IPS-18c (cell line): ENCODE results near the gene RUNX1.

Experiments
- H3K4me3 ChIP-seq: 2 replicates; pipeline ENCODE4 v1.7.0; 2013; ENCODE audit warnings: low read depth, mild to moderate bottlenecking, low read length, moderate library complexity; ENCODE audit not compliant: insufficient read depth
- H3K9me3 ChIP-seq: one replicate; pipeline ENCODE4 v1.6.1; 2013; ENCODE audit warnings: mild to moderate bottlenecking, low read length, moderate library complexity; ENCODE audit not compliant: control insufficient read depth, insufficient read depth

Gene RUNX1

DNA sequence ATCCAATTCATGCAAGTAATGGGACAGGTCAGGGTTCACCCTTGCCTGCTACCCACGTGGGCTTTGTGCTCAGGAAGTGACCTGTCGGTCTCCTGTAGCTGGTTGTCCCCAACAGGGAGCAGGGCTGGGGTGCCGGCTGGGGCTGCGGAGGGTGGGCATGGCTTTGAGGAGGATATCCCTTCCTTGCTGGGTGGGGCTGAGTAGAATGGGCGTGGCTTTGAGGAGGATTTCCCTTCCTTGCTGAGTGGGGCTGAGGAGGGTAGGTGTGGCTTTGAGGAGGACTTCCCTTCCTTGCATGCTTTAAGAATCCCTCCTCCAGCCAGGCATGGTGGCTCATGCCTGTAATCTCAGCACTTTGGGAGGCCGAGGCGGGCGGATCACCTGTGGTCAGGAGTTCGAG lies 229.1 kb downstream of the RUNX1 start:
- Histone ChIP-seq H3K9me3 (no peaks in the 10 kb centered on the region), H3K4me3 (no peak overlapping the region)

DNA sequence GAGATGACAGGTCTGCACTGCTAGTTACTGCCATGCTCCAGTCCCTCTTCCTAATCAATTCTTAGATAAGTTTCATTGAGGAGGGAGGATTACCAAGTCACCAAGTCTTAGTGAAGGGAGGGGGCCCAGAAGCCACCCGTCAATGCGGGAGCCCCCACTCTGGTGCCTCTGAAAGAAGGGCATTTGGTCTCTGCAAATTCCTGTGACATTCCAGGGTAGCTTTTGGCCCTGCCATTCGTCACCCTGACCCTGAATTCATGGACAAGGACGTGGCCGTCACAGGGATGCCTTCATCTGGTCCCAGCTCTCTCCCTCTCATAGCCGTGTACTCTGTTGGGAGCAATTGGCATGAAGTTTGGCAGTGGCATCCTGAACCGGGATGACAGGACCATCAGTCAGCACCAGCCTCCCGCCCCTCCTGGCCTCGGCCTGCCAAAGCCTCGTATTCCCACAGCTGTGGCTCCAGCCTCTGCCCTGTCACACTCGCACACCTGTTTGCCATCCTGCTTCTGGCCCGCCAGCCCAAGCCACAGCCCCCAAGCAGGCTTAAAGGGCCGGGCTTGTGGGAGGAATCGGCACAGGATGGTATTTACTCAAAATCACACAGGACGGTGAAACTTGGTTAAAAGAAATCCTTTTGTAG lies 229.6 kb downstream of the RUNX1 start:
- H3K9me3 ChIP-seq: no peaks in the 10 kb centered on the region

DNA sequence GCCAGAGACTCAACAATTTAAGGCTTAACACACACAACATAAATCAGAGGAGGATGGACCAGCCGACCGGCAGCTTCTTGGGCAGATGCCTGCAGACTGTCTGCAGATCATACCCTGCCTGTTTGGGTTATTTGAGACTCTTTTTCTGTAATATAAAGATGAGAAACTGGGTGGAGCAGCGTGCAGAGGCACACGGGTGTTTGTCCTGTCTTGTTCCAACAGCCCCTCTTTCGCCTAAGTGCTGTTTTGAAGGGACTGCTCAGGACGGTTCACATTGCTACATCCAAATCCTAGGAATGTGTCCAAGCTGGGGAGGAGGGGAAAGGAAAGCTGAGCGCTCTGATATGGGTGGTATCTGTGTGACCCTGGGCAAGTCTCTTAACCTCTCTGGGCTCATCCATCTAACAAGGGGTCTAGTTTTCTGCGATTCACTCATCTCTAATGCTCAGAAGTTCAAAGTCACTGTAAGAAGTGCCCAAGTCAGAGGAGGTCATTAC lies 230.4 kb downstream of the RUNX1 start:
- no peak overlapping the region for H3K4me3 ChIP-seq
- H3K9me3 ChIP-seq: no peaks in the 10 kb centered on the region

More for the DNA sequence above, 229.6 kb downstream of the RUNX1 start:
- H3K4me3 ChIP-seq: no peak overlapping the region

DNA sequence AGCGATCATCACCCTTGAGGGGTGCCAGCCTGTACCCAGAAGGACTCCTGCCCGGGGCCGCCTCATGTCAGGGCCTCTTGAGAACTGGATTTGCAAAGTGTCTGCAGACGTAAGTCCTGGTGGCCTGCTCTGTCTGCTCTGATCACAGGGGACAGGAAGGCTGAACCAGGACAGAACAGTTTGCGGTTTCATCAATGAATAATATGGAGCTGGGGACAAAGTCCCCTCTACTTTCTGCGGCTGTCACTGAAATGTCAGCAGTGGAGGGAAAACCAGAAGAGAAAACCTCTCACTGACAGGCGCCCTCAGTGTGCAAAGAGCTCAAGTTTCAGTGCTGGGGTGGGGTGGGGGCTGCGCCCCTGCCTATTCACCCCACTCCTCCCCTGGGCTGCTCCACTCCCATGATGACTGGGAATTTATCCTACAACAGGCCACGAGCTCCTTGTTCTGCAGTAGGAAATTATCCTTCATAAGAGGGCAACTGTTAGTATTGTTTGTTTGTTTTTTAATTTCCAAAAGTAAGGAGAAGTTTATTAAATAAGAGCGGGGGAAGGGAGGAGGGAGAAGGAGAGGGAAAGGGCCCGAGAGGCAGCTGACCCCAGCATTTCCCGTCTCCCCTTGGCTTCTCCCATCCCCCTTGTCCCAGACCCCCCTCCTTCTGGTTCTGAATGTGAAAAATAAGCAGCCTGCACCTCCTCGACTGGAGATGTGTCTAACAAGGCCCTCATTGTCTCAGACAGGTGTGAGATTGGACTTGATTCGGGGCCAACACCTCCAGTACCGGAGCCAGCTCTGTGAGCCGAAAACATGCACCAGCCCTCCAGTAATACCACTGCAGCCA lies 231.1 kb downstream of the RUNX1 start:
- Histone ChIP-seq H3K9me3 (no peaks in the 10 kb centered on the region), H3K4me3 (no peak overlapping the region)

DNA sequence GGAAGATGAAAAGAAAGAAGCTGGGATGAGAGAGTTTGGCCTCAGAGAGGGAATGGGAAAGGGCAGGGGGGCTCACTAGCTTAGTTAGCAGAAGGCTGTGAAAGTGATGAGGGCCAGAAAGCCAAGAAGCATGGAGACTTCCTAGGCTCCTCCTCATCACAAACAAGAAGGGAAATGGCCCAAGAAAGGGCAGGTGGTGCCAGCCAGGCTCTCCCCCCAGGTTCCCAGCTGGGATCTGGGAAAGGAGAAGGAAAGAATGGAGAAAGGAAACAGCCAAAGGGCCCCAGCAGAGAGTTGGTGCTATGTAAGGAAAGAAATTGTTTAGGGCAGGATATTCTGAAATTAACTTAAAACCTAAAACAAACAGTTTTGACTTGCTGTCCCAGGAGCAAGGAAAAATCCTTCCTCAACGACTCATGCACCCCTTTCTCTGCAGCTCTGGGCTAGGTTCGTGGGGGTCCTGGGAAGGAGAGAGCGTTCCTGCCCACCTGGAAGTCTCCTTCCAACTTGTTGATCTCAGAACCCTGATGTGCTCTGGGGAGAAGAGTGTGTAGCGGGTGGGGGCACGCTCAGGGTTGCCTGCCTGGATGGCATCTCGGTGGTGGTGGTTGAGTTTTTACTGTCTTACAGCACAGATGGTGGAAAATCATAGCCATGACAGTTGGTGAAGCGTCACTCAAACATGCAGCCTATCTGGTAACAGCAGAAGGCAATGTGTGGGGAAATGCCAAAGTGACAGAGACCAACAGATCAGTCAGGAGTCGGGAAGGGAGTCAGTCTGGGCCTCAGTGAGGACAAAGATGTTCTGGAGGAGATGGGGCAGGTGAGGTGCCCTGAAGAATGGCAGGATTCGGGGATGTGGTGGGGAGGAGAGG lies 233.0 kb downstream of the RUNX1 start:
- Histone ChIP-seq H3K4me3 (no peak overlapping the region), H3K9me3 (no peaks in the 10 kb centered on the region)

DNA sequence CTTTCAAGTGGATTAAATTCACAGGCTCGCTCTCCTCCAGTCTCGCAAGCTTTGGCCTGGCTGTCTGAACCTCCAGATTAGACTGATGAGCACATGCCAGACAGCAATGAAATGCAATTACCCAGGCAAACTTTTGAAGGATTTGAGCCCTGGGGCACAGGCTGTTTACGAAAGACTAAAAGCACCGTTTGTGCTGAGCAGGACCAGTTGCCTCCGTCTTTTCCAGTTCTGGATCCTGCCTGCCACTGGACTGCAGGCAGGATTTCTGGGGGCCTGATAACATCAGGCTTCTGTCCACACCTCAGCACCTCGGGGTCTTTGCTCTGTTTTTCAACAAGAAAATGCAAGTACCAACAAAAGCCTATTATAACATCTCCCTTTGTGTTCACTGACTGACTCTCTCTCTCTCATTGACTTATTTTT lies 234.6 kb downstream of the RUNX1 start:
- Histone ChIP-seq H3K9me3 (no peaks in the 10 kb centered on the region), H3K4me3 (no peak overlapping the region)

DNA sequence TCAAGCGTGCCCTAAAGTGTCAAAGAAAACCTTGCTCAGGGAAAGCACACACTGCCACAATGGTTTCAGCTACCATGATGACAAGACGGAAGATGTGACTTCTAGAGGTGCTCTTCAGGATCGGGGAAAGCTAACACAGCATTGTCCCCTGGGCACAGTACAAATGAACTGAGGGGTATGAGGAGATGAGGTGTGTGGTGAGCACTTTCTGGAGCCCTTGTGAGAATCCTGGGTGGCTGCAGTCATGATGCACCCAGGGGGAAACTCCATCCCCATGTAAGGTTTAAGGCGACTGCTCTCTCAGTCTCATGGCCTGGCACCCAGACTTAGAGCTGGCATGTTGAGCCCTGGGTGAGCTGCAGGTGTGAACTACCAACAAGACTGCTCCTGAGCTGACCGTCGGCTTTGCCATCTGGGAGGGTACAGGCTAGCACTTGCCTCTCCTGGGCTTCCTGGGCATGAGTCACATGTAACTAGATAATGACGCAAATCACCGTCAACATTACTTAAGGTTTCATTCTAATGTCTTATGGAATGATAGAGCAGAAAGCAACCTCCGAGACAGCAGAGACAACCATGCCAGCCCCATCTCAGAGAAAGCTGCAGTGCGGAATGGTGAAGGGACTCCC lies 235.7 kb downstream of the RUNX1 start:
- Histone ChIP-seq H3K4me3 (no peak overlapping the region), H3K9me3 (no peaks in the 10 kb centered on the region)

DNA sequence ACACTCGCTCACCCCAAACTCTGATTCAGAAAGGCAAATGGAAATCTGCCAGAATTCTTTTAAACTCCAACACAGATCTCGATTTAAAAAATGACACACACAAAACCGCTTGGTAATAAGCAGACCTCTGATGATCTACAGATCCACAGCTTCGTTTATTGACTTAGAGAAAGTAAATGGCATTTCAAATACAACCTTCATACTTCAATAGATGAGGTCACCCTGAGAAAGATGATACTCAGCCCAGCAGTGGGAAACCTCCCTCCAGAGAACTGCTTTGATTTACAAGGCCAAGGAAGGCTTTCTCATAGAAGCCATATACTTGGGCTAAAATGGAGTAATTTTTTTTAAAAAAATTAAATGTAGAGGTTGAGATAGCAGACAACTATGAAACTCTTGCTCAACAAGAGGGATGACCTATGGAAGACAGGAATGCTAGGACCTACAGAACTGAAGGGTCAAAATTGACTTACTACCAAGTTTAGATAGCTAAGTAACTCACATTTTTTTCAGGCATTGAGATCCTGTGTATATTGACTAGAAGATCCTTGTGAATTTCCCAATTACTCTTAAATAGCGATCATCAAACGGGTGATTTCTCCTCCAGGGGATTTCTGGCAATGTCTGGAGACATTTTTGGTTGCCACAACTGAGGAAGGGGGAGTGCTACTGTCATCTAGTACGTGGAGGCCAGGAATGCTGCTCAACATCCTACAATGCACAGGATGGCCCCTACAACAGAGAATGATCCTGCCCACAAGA lies 236.4 kb downstream of the RUNX1 start:
- Histone ChIP-seq H3K4me3 (no peak overlapping the region), H3K9me3 (no peaks in the 10 kb centered on the region)

DNA sequence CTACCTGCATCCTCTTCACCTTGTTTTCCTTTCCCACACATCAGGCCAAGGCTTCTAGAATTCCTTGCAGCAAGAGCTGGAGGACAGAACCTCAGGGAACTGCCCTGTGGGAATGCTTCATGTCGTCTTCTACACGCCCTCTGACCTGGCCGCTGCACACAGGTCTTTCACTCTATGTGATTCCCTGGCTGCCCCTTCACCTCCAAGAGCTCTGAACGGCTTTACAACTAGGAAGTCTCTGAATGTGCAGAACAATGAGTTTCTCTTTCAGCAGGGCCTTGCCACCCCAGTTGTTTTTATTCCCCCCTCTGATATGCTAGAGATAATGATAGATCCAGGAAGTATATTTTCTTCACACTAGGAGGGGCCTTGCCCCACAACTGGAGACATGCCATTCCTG lies 237.7 kb downstream of the RUNX1 start:
- Histone ChIP-seq H3K9me3 (no peaks in the 10 kb centered on the region), H3K4me3 (no peak overlapping the region)

DNA sequence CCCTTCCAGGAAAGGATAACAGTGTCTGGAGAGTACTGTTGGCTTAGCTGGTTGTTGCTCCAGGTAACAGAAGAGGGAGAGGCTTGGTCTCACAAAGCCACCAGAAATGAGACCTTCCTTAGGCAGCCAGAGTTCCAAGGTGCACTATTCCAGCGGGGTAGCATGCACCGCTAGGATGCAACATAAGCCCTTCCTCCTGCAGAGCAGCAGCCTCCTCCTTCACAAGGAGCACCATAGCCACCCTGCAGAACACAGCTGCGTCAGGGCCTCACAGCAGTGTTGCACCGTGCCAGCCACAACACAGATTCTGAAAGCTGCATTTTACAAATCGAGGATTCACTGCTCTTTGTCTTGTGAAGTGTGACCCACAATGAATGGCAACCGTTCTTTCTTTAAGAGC lies 238.3 kb downstream of the RUNX1 start:
- H3K4me3 ChIP-seq: no peak overlapping the region
- H3K9me3 ChIP-seq: no peaks in the 10 kb centered on the region

DNA sequence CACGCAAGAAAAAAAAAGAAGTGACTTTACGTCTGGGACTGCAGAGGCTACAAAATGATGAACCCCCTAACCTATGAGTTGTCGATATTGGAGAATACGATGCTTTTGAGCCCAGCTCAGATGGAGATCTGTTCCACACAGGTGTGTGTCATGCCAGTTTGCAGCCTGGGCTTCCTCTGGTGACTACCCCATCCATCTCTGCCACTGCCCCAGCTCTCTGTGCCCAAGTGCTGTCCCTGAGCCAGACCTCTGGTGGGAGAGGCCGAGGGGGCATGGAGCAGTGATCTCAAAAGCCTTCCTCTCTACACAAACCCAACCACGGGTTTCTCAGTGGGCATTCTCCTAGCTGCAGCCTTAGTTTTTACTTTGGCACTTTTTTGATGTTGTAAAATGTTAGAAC lies 239.3 kb downstream of the RUNX1 start:
- H3K9me3 ChIP-seq: no peaks in the 10 kb centered on the region
- H3K4me3 ChIP-seq: no peak overlapping the region; the same call in 1 of the 2 replicates

DNA sequence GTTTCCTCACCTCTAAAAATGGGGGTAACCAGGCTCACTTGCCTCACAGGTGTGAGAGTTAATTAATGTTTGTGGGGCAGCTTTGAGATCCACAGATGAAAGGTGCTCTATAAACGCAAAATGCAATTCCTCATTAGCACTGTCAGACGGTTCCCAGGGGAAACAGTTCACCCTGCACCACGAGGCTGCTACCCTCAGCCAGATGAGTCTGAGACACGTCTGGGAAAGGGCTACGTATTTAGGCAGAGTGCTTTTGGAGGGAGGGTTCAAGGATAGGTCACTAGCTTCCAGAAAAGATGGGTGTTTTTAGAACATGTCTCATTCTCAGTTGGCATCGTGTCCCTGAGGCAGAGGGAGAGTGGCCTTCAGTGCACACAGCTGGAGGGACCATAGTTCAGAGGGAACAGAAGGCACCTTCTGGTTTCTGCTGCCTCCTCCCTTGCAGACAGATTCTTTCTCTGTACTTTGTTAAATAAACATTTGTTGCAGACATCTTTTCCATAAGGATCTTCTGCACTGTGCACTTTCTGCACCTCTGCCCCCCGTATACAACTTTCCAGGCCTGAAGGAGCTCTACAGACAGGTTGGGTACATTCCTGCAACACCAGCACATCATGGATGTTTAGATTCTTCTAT lies 240.4 kb downstream of the RUNX1 start:
- Histone ChIP-seq H3K9me3 (peaks cover 2% of the 10 kb centered on the region), H3K4me3 (no peak overlapping the region)

DNA sequence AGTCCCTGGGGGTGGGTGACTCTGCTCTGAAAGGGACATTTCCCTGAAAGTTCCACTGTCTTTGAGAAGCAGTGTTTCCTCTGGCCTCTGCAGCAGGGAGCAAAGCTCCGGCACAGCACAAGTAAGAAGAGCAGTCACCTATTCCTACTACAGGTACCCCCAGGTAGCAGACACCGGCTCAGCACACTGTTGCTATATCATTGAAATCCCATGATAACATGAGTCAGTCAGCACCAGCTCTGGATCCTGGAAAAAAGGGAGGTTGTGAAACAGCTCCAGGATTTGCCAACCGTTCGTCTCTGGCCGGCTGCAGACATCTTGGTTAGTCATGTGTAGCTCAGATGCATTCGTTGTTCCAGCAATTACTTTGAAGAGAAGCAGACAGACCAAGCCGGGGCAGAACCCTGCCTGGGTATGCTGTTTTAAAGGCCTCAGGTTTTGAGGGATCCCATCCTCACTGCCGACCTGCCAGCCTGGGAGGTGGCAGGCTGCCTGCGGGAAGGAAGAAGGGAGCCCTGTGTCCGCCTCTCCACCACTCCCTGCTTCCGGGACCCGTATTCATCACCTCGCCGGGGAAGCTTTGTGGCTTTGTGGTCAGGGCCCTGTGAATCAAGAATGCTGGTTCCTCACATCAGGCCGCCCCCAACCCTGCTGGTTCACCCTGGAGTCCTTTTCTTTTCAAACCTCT lies 241.1 kb downstream of the RUNX1 start:
- Histone ChIP-seq H3K4me3 (no peak overlapping the region), H3K9me3 (peaks cover 2% of the 10 kb centered on the region)

DNA sequence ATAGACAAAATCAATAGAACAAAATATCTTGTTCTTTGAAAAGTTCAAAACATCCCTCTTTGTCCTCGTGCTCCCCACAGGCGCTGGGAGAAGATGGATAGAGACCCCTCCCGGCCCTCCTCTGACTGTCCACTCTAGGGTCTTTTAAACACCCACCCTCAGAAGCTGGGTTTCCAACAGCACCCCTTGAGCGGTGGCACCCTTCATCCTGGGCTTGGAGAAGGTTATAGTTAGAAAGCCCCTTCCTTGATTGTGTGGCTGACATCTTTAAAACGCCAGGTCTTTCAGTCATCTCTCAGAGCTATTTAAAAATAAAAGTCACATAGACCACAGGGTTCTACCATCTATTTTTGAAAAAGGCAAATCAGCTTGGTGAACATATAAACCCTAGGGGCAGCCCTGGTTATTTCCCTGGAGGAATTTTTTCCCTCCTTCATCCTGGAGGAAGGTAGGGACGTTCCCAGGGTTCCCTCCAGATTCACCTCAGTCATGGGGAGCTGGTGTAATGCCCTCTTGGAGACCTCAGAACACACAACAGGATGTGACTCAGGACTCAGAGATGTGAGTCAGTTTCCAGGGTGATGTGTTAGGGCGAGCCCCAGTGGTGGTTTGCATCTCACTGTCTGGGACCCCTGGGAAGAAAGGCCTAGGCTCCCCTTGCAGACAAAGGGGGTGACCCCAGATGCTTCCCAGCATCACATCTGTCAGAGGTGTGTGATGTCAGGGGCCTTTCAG lies 241.8 kb downstream of the RUNX1 start:
- H3K4me3 ChIP-seq: no peak overlapping the region
- H3K9me3 ChIP-seq: peaks cover 2% of the 10 kb centered on the region

DNA sequence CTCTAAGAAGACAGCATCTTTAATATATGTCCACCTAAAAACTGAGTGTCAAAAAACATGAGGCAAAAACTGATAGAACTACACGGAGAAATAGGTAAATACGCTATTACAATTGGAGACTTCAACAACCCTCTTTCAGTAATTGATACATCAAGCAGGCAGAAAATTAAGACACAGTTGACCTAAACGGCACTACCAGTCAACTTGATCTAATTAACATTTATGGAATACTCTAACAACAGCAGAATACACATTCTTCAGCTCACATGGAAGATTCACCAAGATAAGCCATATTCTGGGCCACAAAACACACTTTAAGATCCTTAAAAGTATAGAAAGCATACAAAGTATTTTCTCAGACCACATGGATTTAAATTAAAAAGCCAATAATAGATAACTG lies 242.7 kb downstream of the RUNX1 start:
- H3K9me3 ChIP-seq: peaks cover 2% of the 10 kb centered on the region
- H3K4me3 ChIP-seq: no peak overlapping the region
